Skeletal muscle tissue (tissue), 4 donors: ENCODE data around the gene RING1. TPM values are rescaled to one million over a fixed set of nuclear protein-coding genes. Genes with fewer than 3 reads are reported as not detected.
"Not testable (repeated sequence)": the region's sequence is repeated elsewhere in the genome, so short reads cannot be mapped to it uniquely, and the experiment has no call there.

Source experiments
- H3K27ac ChIP-seq: one replicate; pipeline ENCODE4 v1.7.0; 2013; ENCODE audit warnings: mild to moderate bottlenecking, low read depth, low read length, inconsistent platforms
- H3K27me3 ChIP-seq, 3 donors: one replicate each; pipeline ENCODE4 v1.7.0; 2013; ENCODE audit warnings: low read length in 3 of 3; ENCODE audit not compliant: control insufficient read depth in 3 of 3, insufficient read depth in 3 of 3
- H3K36me3 ChIP-seq, 3 donors: one replicate each; pipeline ENCODE4 v1.7.0; 2013; ENCODE audit warnings: low read length in 3 of 3; ENCODE audit not compliant: control insufficient read depth in 3 of 3, insufficient read depth in 3 of 3
- H3K4me1 ChIP-seq, 3 donors: one replicate each; pipeline ENCODE4 v1.7.0; 2013; ENCODE audit warnings: low read length in 3 of 3, mild to moderate bottlenecking in 3 of 3; ENCODE audit not compliant: control insufficient read depth in 3 of 3, insufficient read depth in 3 of 3
- H3K4me3 ChIP-seq, 3 donors: one replicate each; pipeline ENCODE4 v1.7.0; 2013; ENCODE audit warnings: low read length in 3 of 3
- H3K9ac ChIP-seq, 3 donors: one replicate each; pipeline ENCODE4 v1.7.0; 2013; ENCODE audit warnings: low read length in 3 of 3, mild to moderate bottlenecking in 3 of 3, moderate library complexity in 2 of 3, low read depth in 1 of 3
- H3K9me3 ChIP-seq, 3 donors: one replicate each; pipeline ENCODE4 v1.7.0; 2013; ENCODE audit warnings: low read length in 3 of 3; ENCODE audit not compliant: control insufficient read depth in 3 of 3
- total RNA-seq: library from RNA; depleted of rRNA; stranded (reverse); fragments of >200 nt; gene quantifications from one replicate; pipeline ENCODE4 v1.2.3, GENCODE V29; 2014
- donor health status: Osteomylitis.

Gene RING1
- total RNA-seq, 1 donor from 2014 or later = 20.4 TPM

DNA sequence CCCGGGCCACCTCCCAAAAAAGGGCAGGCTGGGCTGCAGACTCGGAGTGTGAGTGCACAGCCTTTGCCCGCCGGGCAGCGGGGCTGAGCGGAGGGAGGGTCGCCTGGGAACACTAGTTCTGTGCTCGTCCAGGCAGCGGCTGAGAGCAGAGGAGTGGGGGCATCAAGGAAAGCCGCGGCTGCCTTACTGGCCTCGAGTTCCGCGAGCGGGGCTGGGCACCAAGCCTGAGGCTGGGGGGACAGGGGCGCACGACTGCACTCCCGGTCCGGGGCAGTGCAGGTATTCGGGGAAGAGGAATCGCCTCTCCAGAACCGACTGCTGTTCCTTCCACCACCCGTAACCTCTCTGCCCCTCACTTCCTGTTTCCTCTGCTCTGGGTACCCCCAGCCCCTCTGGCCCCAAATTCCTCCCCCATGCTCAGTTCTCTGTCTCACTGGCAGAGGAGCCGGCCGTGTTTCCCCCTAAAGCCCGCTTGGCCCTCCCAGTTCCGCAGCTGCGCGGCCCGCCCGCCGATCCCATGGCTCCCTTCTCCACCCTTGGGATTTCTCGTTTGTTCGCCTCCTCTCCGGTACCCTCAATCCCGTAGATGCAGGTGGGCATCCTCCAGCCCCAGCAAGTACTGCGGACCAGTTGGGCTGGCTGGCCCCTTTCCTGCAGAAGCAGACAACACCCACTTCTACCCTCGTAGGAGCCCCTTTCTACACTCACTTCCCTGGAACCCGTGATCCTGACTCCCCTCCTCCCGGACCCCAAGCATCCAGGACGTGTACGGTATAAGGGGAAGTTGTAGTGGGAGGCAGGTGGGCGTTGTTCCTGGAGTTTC lies 5.1 kb downstream of the RING1 start:
- Histone ChIP-seq H3K4me3 (peak overlapping the region; percentile 65 to 75 (median 66)), H3K9ac (peak overlapping the region; percentile 54 to 79 (median 64)), H3K27ac (no peak overlapping the region), H3K27me3 (peaks cover 0 to 12% (median 0%) of the 10 kb centered on the region in 3 donors), H3K4me1 (peaks cover 15 to 21% (median 18%) of the 10 kb centered on the region in 3 donors), H3K9me3 (no peaks in the 10 kb centered on the region), H3K36me3 (peaks cover 16 to 24% (median 20%) of the 10 kb centered on the region in 3 donors)

DNA sequence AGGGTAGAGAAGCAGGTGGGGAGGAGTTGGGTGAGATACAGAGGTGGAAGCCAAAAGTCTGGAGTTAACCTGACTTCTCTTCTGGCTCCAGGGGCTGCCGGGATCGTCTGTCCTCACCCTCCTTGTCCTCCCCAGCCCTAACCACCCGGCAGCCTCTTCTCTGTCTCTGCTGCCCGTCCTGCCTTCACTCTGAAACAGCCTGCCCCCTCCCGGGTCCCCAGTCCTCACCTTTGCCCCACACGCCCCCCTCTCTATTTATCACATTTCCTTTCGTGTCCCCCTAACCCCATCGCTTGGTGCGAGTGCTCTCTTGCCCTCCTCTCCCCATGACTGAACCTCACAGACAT lies 5.7 kb downstream of the RING1 start:
- Histone ChIP-seq H3K36me3 (peaks cover 16 to 24% (median 20%) of the 10 kb centered on the region in 3 donors), H3K4me1 (peaks cover 15 to 18% (median 15%) of the 10 kb centered on the region in 3 donors), H3K9ac (peak overlapping the region in 2 of 3 donors; percentile 54 to 79), H3K27me3 (peaks cover 0 to 12% (median 0%) of the 10 kb centered on the region in 3 donors), H3K4me3 (peak overlapping the region; percentile 65 to 75 (median 66)), H3K9me3 (no peaks in the 10 kb centered on the region), H3K27ac (no peak overlapping the region)

DNA sequence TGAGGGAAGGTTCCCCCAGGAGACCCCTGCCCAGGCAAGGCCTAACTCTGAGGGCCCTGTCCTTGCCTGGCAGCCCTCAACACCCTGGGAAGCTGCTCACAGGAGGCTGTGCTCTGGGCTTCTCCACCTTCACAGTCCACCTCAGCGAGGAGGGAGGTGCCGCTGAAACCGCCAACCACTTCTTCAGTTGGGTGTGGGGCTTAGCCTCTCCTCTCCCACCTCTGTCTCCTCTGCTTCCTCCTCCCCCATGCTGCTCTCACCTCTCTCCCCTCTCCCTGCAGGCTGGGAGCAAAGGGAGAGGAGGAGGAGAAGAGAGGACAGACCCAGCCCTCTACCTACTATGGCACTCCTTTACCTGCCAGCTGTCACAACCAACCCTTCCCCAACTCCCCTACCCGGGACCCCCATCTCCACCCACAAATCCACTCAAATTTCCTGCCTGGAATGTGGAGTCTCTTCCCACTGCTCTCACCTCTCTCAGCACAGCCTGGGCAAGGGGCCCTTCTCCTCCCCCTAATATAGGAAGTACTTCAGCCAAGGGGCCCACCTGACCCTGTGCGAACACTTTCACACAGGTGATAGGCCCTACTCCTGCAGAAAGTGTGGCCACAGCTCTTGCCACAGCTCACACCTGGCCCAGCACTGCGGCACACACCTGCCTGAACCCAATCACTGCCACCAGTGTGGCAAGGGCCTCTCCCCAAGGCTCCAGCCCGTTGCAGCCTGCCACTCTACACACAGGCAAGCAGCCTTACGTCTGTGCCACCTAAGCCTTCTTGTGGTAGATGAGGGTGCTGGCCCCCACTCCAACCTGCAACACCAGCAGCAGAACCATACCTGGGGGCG lies 7.2 kb downstream of the RING1 start:
- H3K9ac ChIP-seq = peak overlapping the region in 1 of 3 donors; percentile 33
- peaks cover 0 to 12% (median 4%) of the 10 kb centered on the region in 3 donors for H3K27me3 ChIP-seq
- H3K4me1 ChIP-seq = peaks cover 15% of the 10 kb centered on the region in 3 donors
- peaks cover 5 to 11% (median 9%) of the 10 kb centered on the region in 3 donors for H3K36me3 ChIP-seq
- no peaks in the 10 kb centered on the region for H3K9me3 ChIP-seq
- H3K4me3 ChIP-seq = no peak overlapping the region
- H3K27ac ChIP-seq = no peak overlapping the region

DNA sequence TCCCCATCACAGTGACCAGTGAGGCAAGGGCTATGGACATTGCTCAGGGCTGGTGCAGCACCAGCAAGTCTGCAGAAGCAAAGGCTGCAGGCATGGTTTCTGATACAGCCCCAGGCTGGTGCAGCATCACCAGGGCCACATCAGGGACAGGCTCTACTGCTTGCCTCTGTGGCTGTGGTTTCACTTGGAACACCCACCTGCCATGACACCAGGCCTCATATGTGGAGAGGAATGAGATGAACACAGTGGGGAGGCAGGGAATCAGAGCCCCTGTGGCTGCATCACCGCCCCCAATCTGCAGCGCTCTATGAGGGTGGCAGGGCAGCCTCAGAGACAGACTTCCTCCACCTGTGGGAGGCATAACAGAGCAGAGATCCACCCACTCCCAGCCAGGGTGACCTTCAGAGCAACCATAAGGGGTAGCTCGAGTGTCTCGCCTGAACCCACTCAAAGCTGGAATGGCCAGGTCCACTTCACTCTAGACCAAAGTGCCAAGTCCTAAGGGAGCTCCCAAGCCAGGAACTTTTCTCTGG lies 7.9 kb downstream of the RING1 start:
- Histone ChIP-seq H3K27ac (no peak overlapping the region), H3K36me3 (peaks cover 3 to 5% (median 3%) of the 10 kb centered on the region in 3 donors), H3K4me1 (peaks cover 15% of the 10 kb centered on the region in 3 donors), H3K9me3 (no peaks in the 10 kb centered on the region), H3K9ac (peak overlapping the region in 1 of 3 donors; percentile 33), H3K27me3 (peaks cover under 1 to 12% (median 4%) of the 10 kb centered on the region in 3 donors), H3K4me3 (no peak overlapping the region)

DNA sequence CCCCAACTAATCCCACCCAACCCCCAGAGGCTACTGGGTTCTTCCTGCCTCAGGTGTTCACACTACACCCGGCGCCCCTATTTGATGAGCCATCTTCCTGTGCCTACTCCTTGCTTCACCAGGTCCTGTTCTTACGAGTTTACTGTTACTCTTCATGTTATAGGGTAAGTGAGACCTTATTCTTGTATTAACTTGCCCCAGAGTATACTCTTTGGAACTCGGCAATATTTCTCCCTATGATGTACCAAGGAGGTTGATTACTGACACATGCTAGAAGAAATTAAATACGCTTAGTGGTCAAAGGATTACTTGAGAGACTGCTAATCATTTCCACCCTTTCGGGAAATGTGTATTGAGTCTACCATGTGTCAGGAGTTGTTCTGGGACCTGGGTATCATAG lies 8.9 kb downstream of the RING1 start:
- no peak overlapping the region for H3K9ac ChIP-seq
- H3K27me3 ChIP-seq = peaks cover 4 to 12% (median 5%) of the 10 kb centered on the region in 3 donors
- no peaks in the 10 kb centered on the region for H3K9me3 ChIP-seq
- no peaks in the 10 kb centered on the region for H3K36me3 ChIP-seq
- H3K4me3 ChIP-seq = no peak overlapping the region
- H3K4me1 ChIP-seq = peaks cover 15% of the 10 kb centered on the region in 3 donors
- no peak overlapping the region for H3K27ac ChIP-seq

DNA sequence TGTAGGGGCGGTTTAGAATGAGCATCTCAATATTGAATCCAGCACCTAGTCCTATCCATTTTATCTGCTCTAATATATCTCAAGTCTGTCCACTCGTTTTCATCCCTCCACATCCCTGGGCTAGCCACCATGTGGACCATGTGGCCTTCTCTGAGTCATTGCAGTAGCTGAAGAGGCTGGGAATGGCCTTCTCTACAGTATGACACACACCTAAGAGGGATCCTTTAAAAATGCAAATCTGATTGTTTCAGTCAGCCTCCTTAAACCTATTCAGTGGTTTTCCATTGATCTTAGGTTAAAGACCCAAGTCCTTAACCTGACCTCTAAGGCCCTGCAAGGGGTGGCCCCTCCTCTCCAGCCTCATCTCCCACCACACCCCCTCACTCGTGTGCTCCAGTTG lies 9.4 kb downstream of the RING1 start:
- Histone ChIP-seq H3K27me3 (peaks cover 4 to 12% (median 5%) of the 10 kb centered on the region in 3 donors), H3K9ac (no peak overlapping the region), H3K9me3 (no peaks in the 10 kb centered on the region), H3K27ac (no peak overlapping the region), H3K4me1 (peaks cover 12 to 15% (median 15%) of the 10 kb centered on the region in 3 donors), H3K36me3 (no peaks in the 10 kb centered on the region), H3K4me3 (no peak overlapping the region)

DNA sequence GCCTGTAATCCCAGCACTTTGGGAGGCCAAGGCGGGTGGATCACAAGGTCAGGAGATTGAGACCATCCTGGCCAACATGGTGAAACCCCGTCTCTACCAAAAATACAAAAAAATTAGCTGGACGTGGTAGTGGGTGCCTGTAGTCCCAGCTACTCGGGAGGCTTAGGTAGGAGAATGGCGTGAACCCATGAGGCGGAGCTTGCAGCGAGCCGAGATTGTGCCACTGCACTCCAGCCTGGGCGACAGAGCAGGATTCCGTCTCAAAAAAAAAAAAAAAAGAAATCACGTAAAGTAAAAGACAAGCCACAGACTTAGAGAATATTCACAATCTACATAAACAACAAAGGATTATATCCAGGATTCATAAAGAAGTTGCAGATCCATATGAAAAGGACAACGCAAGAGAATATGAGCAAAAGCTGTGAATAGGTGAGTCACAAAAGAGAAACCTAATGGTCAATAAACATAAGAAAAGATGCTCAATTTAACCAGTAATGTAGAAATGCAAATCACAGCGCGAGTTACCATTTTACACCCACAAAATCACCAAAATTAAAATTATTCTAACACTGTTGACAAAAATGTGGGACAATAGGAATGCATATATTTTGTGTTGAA lies 18.3 kb downstream of the RING1 start:
- not testable (repeated sequence) for H3K27me3 ChIP-seq, H3K9me3 ChIP-seq, H3K9ac ChIP-seq, H3K4me3 ChIP-seq, H3K36me3 ChIP-seq, H3K27ac ChIP-seq, H3K4me1 ChIP-seq

DNA sequence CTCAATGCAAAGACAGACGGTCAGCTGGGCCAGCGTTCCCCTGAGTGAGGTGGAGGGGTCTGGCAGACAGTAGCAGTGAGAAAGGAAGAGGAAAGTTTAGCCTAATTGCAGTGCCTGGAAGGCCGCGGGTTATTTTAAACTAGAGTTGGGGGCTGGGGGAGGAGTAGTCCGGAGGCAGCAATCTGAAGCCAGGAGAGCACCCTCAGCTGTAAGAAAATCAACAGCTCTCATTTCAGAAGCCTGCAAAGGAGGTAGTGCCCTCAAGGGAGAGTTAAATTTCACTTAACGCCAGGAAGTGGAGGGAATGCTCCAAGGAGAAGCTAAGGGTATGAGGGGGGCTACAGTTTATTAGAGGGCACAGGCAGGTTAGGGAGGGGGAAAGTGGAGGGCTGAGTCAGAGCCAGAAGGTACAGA lies 26.9 kb downstream of the RING1 start:
- peaks cover 12 to 18% (median 16%) of the 10 kb centered on the region in 3 donors for H3K27me3 ChIP-seq
- no peak overlapping the region for H3K9ac ChIP-seq
- no peaks in the 10 kb centered on the region for H3K4me1 ChIP-seq
- H3K4me3 ChIP-seq = no peak overlapping the region
- H3K36me3 ChIP-seq = no peaks in the 10 kb centered on the region
- no peak overlapping the region for H3K27ac ChIP-seq
- no peaks in the 10 kb centered on the region for H3K9me3 ChIP-seq

DNA sequence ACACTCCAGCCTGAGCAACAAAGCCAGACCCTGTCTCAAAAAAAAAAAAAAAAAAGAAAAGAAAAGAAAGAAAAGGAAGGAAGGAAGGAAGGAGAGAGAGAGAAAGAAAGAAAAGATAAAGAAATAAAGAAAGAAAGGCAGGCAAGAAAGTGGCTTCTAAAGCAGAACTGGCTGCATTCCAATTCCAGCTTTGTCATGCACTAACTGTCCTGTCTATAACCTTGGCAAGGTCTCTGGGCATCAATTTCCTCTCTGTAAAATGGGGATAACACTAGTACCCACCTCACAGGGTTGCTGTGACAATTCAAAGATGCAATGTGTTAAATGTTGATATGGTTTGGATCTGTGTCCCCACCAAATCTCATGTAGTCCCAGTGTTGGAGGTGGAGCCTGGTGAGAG lies 28.0 kb downstream of the RING1 start:
- no peak overlapping the region for H3K4me3 ChIP-seq
- H3K9ac ChIP-seq = no peak overlapping the region
- H3K36me3 ChIP-seq = no peaks in the 10 kb centered on the region
- no peaks in the 10 kb centered on the region for H3K4me1 ChIP-seq
- H3K27ac ChIP-seq = no peak overlapping the region
- no peaks in the 10 kb centered on the region for H3K9me3 ChIP-seq
- H3K27me3 ChIP-seq = peaks cover 12 to 18% (median 14%) of the 10 kb centered on the region in 3 donors
